WTC11 (cell line): ENCODE measurements around the gene PTGDR. TPM values are rescaled to one million over a fixed set of nuclear protein-coding genes. Genes with fewer than 3 reads are reported as not detected.

Experiments used
- ATAC-seq: fragments of 200-7000 bp; cut with Tn5 transposase; 2 replicates; pipeline ENCODE4 v1.10.0; 2021; ENCODE audit warnings: mild to moderate bottlenecking, moderate library complexity
- CTCF ChIA-PET: fragments of 300-600 bp; sonication (Branson Sonifier 250); formaldehyde crosslinking; loops from one replicate; lab custom pipeline; 2021; ENCODE audit warnings: antibody characterized with exemption; lab: Charles Lee
- POLR2A ChIA-PET: fragments of 350-600 bp; sonication (Branson Sonifier 250); formaldehyde crosslinking; loops from one replicate; lab custom pipeline; 2021; ENCODE audit warnings: antibody characterized with exemption; lab: Charles Lee
- DNase-seq: peaks from one replicate; pipeline ENCODE4 v3.0.0; 2021; ENCODE audit warnings: low spot score
- H3K27ac Mint-ChIP-seq: 2 replicates; pipeline ENCODE4 v1.8.0; 2021; ENCODE audit warnings: mixed read lengths
- H3K27me3 Mint-ChIP-seq: 2 replicates; pipeline ENCODE4 v1.8.0; 2021; ENCODE audit warnings: low read depth, mild to moderate bottlenecking, moderate library complexity, mixed read lengths
- H3K36me3 Mint-ChIP-seq: 2 replicates; pipeline ENCODE4 v1.8.0; 2021; ENCODE audit warnings: mixed read lengths
- H3K4me1 Mint-ChIP-seq: 2 replicates; pipeline ENCODE4 v1.8.0; 2022; ENCODE audit warnings: mixed read lengths
- H3K4me3 Mint-ChIP-seq: 2 replicates; pipeline ENCODE4 v1.8.0; 2021; ENCODE audit warnings: mild to moderate bottlenecking, moderate library complexity, mixed read lengths
- H3K9me3 Mint-ChIP-seq: 2 replicates; pipeline ENCODE4 v1.8.0; 2021; ENCODE audit warnings: mixed read lengths
- ATF1 ChIP-seq: sonication (generic); formaldehyde crosslinking; IDR thresholded peaks from 2 replicates; pipeline ENCODE4 v1.8.1; 2023; ENCODE audit warnings: mild to moderate bottlenecking, moderate library complexity, missing genetic modification reagents
- ATF6 ChIP-seq: sonication (generic); formaldehyde crosslinking; IDR thresholded peaks from 2 replicates; pipeline ENCODE4 v1.8.1; 2023; ENCODE audit warnings: mild to moderate bottlenecking, missing genetic modification reagents
- CREB1 ChIP-seq: sonication (generic); formaldehyde crosslinking; IDR thresholded peaks from 2 replicates; pipeline ENCODE4 v1.8.0; 2023; ENCODE audit warnings: mild to moderate bottlenecking, missing genetic modification reagents
- E2F1 ChIP-seq: sonication (generic); formaldehyde crosslinking; IDR thresholded peaks from 2 replicates; pipeline ENCODE4 v1.8.0; 2022; ENCODE audit warnings: mild to moderate bottlenecking, missing genetic modification reagents
- E2F4 ChIP-seq: sonication (generic); formaldehyde crosslinking; IDR thresholded peaks from 2 replicates; pipeline ENCODE4 v1.8.1; 2022; ENCODE audit warnings: low read depth, mild to moderate bottlenecking, moderate library complexity, missing genetic modification reagents, borderline replicate concordance
- ELF4 ChIP-seq: sonication (generic); formaldehyde crosslinking; IDR thresholded peaks from 2 replicates; pipeline ENCODE4 v1.8.1; 2022; ENCODE audit warnings: low read depth, mild to moderate bottlenecking, moderate library complexity, missing genetic modification reagents
- FOXJ3 ChIP-seq: sonication (generic); formaldehyde crosslinking; IDR thresholded peaks from 2 replicates; pipeline ENCODE4 v1.9.0; 2021; ENCODE audit warnings: missing genetic modification reagents, mild to moderate bottlenecking, borderline replicate concordance
- HMGXB4 ChIP-seq: sonication (generic); formaldehyde crosslinking; IDR thresholded peaks from 2 replicates; pipeline ENCODE4 v1.8.1; 2023; ENCODE audit warnings: mild to moderate bottlenecking, moderate library complexity, missing genetic modification reagents
- NR3C1 ChIP-seq: sonication (generic); formaldehyde crosslinking; conservative IDR thresholded peaks from 2 replicates; pipeline ENCODE4 v1.8.1; 2023; ENCODE audit warnings: low read depth, mild to moderate bottlenecking, missing genetic modification reagents
- OVOL2 ChIP-seq: fragments of 250-450 bp; sonication (Bioruptor Pico); IDR thresholded peaks from 2 replicates; pipeline ENCODE4 v1.9.0; 2021; ENCODE audit warnings: mild to moderate bottlenecking, borderline replicate concordance
- PRDM15 ChIP-seq: sonication (generic); formaldehyde crosslinking; IDR thresholded peaks from 2 replicates; pipeline ENCODE4 v1.8.0; 2022; ENCODE audit warnings: missing genetic modification reagents
- SP1 ChIP-seq: sonication (generic); formaldehyde crosslinking; conservative IDR thresholded peaks from 2 replicates; pipeline ENCODE4 v1.8.1; 2022; ENCODE audit warnings: missing genetic modification reagents
- TCF7 ChIP-seq: sonication (generic); formaldehyde crosslinking; IDR thresholded peaks from 2 replicates; pipeline ENCODE4 v1.8.0; 2022; ENCODE audit warnings: mild to moderate bottlenecking, low read depth, missing genetic modification reagents, moderate library complexity
- TEAD1 ChIP-seq: sonication (generic); formaldehyde crosslinking; IDR thresholded peaks from 2 replicates; pipeline ENCODE4 v1.8.0; 2022; ENCODE audit warnings: mild to moderate bottlenecking, missing genetic modification reagents
- ZBTB21 ChIP-seq: sonication (generic); formaldehyde crosslinking; IDR thresholded peaks from 2 replicates; pipeline ENCODE4 v1.8.1; 2023; ENCODE audit warnings: mild to moderate bottlenecking, missing genetic modification reagents, borderline replicate concordance
- ZNF317 ChIP-seq: sonication (generic); formaldehyde crosslinking; IDR thresholded peaks from 2 replicates; pipeline ENCODE4 v1.8.1; 2023; ENCODE audit warnings: low read depth, mild to moderate bottlenecking, moderate library complexity, missing genetic modification reagents, borderline replicate concordance
- ZNF425 ChIP-seq: fragments of 250-450 bp; sonication (Bioruptor Pico); conservative IDR thresholded peaks from 2 replicates; pipeline ENCODE4 v1.9.0; 2021; ENCODE audit warnings: mild to moderate bottlenecking
- ZNF671 ChIP-seq: fragments of 250-450 bp; sonication (Bioruptor Pico); IDR thresholded peaks from 2 replicates; pipeline ENCODE4 v1.8.0; 2021; ENCODE audit warnings: mild to moderate bottlenecking
- total RNA-seq: library from RNA; stranded (reverse); gene quantifications from 3 replicates; pipeline ENCODE4 v1.2.3, GENCODE V29; 2021

PTGDR gene
- total RNA-seq, 1 experiment from 2014 or later: 0.24 TPM

GRCh38 chr14:52267501-52268278 lies at the start of gene PTGDR (continued):
- no peak for TF ChIP-seq PRDM15
- TF ChIP-seq ZNF317 (CRISPR knock-in tag): no peak
- TF ChIP-seq ZNF671 (CRISPR knock-in tag): no peak
- TF ChIP-seq FOXJ3 (CRISPR knock-in tag): no peak
- TF ChIP-seq TEAD1 (CRISPR knock-in tag): peak; percentile 8; the same call in 1 of the 2 replicates

- no peak for TF ChIP-seq ATF6 (CRISPR knock-in tag)
- no peak for TF ChIP-seq ATF1
- TF ChIP-seq E2F1 (CRISPR knock-in tag): no peak
- TF ChIP-seq ZBTB21: no peak
- TF ChIP-seq E2F4 (CRISPR knock-in tag): no peak
- no peak for TF ChIP-seq SP1 (CRISPR knock-in tag)
- TF ChIP-seq OVOL2: no peak
- TF ChIP-seq TCF7 (CRISPR knock-in tag): no peak
- no peak for TF ChIP-seq NR3C1
- TF ChIP-seq ZNF317 (CRISPR knock-in tag): no peak
- no peak for TF ChIP-seq HMGXB4 (CRISPR knock-in tag)
- no peak for TF ChIP-seq CREB1 (CRISPR knock-in tag)
- TF ChIP-seq ELF4 (CRISPR knock-in tag): no peak
- TF ChIP-seq ZNF425 (CRISPR knock-in tag): no peak
- TF ChIP-seq, all 79 proteins: peak for 0
- Mint-ChIP-seq H3K36me3 (no peaks in the 10 kb centered on the region), H3K4me3 (no peak overlapping the region), H3K27me3 (no peaks in the 10 kb centered on the region; the same call in 1 of the 2 replicates), H3K27ac (no peak overlapping the region), H3K4me1 (peaks cover 12% of the 10 kb centered on the region), H3K9me3 (no peaks in the 10 kb centered on the region)
- POLR2A ChIA-PET: no interaction called here
- CTCF ChIA-PET: no interaction called here
- DNase-seq (no peak), ATAC-seq (no peak)
These were observed 47.9 kb upstream of the PTGDR start for GRCh38 chr14:52219488-52220084.
